HFF-Myc (cell line): ENCODE measurements around the gene ZNF679.
"Not testable (repeated sequence)": the region's sequence is repeated elsewhere in the genome, so short reads cannot be mapped to it uniquely, and the experiment has no call there.

Experiments
- DNase-seq: peaks from one replicate; pipeline ENCODE4 v3.0.0-alpha.2; 2011; ENCODE audit warnings: low read depth; ENCODE audit errors: extremely low read depth
- H3K4me3 ChIP-seq: replicated peaks from 2 replicates; pipeline ENCODE4 v1.5.1; 2011; ENCODE audit warnings: low read depth, mild to moderate bottlenecking, control low read depth, low read length
- CTCF ChIP-seq: IDR thresholded peaks from 2 replicates; pipeline ENCODE4 v1.5.1; 2012; ENCODE audit warnings: mild to moderate bottlenecking, low read depth, low read length, control low read depth; ENCODE audit errors: missing control alignments

ZNF679 gene

GRCh38 chr7:64228174-64228573, at the start of gene ZNF679:
TSS of gene ZNF679 (plus strand) at chr7:64228474. CDS start at chr7:64249118, 20,644 bp downstream.
- H3K4me3 ChIP-seq, DNase-seq: not testable (repeated sequence)

- TF ChIP-seq CTCF, result peak; percentile 24
- no peak for DNase-seq
- H3K4me3 ChIP-seq, result no peak overlapping the region
Observed at GRCh38 chr7:64180989-64181388, 47.3 kb upstream of the ZNF679 start.

- no peak for DNase-seq
- TF ChIP-seq CTCF, result no peak
- no peak overlapping the region for H3K4me3 ChIP-seq
Observed at GRCh38 chr7:64181586-64181985, 46.7 kb upstream of the ZNF679 start.

GRCh38 chr7:64182036-64182790, 46.1 kb upstream of the ZNF679 start:
- no peak for DNase-seq
- no peak for TF ChIP-seq CTCF
- H3K4me3 ChIP-seq, result no peak overlapping the region

GRCh38 chr7:64183126-64183742, 45.0 kb upstream of the ZNF679 start:
- DNase-seq, result no peak
- TF ChIP-seq CTCF, result peak; percentile 47
- H3K4me3 ChIP-seq, result no peak overlapping the region

- no peak for TF ChIP-seq CTCF
- no peak overlapping the region for H3K4me3 ChIP-seq
- DNase-seq, result no peak
Observed at GRCh38 chr7:64183827-64184372, 44.4 kb upstream of the ZNF679 start.

GRCh38 chr7:64184376-64184775, 43.9 kb upstream of the ZNF679 start:
- DNase-seq, result no peak
- no peak for TF ChIP-seq CTCF

More at GRCh38 chr7:64184376-64184775, 43.9 kb upstream of the ZNF679 start:
- H3K4me3 ChIP-seq, result no peak overlapping the region
